Measurements from ENCODE around the gene RSBN1L. TPM values are rescaled to one million over a fixed set of nuclear protein-coding genes. Genes with fewer than 3 reads are reported as not detected.

The RSBN1L gene
- total RNA-seq, 1 donor from 2014 or later = 27.7 TPM

DNA sequence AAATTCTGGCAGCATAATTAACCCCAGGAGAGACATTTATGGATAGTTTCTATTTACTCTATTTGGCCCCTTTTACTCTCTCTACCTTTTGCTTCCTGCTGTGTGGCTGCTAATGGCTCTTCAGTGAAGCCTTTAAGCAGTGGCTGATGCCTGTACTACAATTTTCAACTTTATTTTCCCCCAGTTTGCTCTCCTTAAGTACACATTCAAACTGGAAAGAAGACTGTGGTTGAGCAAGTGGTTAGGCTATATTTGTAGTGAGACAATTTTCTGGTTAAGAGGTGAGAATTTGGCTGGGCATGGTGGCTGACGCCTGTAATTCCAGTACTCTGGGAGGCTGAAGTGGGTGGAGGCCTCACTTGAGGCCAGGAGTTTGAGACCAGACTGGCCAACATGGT is 8.5 kb upstream of the RSBN1L start:
- Histone ChIP-seq H3K4me1 (peaks cover 17% of the 10 kb centered on the region), H3K4me3 (no peak overlapping the region), H3K9me3 (no peaks in the 10 kb centered on the region), H3K36me3 (peaks cover 10% of the 10 kb centered on the region), H3K27ac (peak overlapping the region; percentile 49), H3K27me3 (no peaks in the 10 kb centered on the region)
- intact Hi-C loops (cut with DNase I) = no loop called here
- DNase-seq (no peak), ATAC-seq (peak; percentile 20)
- TF ChIP-seq, protein P1, sequence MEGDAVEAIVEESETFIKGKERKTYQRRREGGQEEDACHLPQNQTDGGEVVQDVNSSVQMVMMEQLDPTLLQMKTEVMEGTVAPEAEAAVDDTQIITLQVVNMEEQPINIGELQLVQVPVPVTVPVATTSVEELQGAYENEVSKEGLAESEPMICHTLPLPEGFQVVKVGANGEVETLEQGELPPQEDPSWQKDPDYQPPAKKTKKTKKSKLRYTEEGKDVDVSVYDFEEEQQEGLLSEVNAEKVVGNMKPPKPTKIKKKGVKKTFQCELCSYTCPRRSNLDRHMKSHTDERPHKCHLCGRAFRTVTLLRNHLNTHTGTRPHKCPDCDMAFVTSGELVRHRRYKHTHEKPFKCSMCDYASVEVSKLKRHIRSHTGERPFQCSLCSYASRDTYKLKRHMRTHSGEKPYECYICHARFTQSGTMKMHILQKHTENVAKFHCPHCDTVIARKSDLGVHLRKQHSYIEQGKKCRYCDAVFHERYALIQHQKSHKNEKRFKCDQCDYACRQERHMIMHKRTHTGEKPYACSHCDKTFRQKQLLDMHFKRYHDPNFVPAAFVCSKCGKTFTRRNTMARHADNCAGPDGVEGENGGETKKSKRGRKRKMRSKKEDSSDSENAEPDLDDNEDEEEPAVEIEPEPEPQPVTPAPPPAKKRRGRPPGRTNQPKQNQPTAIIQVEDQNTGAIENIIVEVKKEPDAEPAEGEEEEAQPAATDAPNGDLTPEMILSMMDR (IDR thresholded peaks at IDR 0.05) = no peak

DNA sequence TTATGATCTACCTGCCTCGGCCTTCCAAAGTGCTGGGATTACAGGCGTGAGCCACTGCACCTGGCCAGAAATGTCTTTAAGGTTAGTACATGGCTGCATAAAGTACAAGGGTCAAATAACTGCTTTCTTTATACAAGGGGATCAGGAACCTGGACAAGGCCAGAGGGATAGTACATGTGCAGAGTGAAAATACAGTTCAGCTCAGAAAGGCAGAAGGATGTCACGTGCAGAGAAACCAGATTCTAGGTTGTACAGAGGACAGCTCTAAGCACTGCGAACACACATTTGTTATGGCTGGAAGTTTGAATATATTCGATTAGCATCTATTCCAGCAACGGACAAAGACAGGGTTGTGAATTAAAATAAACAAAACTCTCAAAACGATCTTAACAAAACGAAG is 6.0 kb upstream of the RSBN1L start:
- Histone ChIP-seq H3K4me3 (no peak overlapping the region), H3K27me3 (no peaks in the 10 kb centered on the region), H3K4me1 (peaks cover 15% of the 10 kb centered on the region), H3K36me3 (no peaks in the 10 kb centered on the region), H3K27ac (no peak overlapping the region), H3K9me3 (no peaks in the 10 kb centered on the region)
- intact Hi-C loops (cut with DNase I) = no loop called here
- no peak for DNase-seq
- TF ChIP-seq, protein P1 (IDR thresholded peaks at IDR 0.05) = no peak
- no peak for ATAC-seq

DNA sequence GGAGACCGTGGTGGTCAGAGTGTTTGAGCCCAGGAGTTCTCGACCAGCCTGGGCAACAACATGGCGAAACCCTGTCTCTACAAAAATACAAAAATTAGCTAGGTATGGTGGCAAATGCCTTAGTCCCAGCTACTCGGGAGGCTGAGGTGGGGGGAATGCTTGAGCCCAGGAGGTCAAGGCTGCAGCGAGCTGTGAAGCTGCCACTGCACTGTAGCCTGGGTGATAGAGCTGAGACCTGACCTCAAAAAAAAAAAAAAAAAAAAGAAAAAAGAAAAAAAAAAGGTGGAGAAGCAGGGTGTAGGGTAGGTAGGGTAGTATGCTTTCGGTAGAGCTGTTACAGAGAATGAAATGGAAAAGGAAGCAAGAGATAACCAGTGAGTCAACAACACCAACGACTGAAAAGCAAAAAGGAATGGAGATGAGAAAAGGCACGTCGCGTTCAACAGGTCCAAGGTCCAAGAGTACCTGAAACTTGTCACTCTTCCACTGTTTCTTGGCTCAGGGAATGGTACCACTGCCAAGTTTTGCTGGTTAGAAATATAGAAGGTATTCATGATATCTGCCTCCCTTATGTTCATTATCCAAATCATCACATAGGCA is 4.3 kb upstream of the RSBN1L start:
- no peaks in the 10 kb centered on the region for H3K27me3 ChIP-seq
- no peak overlapping the region for H3K27ac ChIP-seq
- no peak for ATAC-seq
- no peaks in the 10 kb centered on the region for H3K36me3 ChIP-seq
- intact Hi-C loops (cut with DNase I) = no loop called here
- no peak for DNase-seq
- no peaks in the 10 kb centered on the region for H3K9me3 ChIP-seq
- TF ChIP-seq, protein P1 (IDR thresholded peaks at IDR 0.05) = no peak
- H3K4me1 ChIP-seq = peaks cover 10% of the 10 kb centered on the region
- H3K4me3 ChIP-seq = no peak overlapping the region

DNA sequence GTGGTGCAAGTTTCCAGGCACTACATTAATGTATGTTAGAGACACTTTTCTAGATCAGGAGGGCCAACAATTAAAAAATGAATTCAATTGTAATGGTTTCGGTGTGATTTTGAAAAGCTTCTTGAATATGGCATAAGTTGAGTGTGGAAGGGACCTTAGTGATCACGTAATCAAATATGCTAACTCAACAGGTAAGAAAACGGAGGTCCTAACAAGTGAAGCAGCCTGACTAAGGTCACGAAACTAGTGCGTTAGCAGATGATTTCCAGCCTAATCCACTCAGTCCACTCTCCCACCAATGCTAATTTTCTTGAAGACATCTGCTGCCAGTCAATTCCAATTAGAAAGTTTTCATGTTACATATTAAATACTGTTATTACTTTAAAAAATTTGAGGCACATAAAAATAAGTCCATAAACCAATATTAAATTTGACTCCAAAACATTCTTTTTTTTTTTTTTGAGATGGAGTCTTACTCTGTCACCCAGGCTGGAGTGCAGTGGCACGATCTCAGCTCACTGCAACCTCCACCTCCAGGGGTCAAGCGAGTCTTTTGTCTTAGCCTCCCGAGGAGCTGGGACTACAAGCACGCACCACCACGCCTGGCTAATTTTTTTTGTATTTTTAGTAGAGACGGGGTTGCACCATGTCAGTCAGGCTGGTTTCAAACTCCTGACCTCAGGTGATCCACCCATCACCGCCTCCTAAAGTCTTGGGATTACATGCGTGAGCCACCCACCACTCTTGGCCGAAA is 2.3 kb upstream of the RSBN1L start:
- Histone ChIP-seq H3K27me3 (no peaks in the 10 kb centered on the region), H3K27ac (no peak overlapping the region), H3K9me3 (no peaks in the 10 kb centered on the region), H3K4me1 (peaks cover 22% of the 10 kb centered on the region), H3K4me3 (peak overlapping the region; percentile 83), H3K36me3 (no peaks in the 10 kb centered on the region)
- ATAC-seq (no peak), DNase-seq (no peak)
- TF ChIP-seq, protein P1 (IDR thresholded peaks at IDR 0.05) = no peak
- intact Hi-C loops (cut with DNase I) = no loop called here

DNA sequence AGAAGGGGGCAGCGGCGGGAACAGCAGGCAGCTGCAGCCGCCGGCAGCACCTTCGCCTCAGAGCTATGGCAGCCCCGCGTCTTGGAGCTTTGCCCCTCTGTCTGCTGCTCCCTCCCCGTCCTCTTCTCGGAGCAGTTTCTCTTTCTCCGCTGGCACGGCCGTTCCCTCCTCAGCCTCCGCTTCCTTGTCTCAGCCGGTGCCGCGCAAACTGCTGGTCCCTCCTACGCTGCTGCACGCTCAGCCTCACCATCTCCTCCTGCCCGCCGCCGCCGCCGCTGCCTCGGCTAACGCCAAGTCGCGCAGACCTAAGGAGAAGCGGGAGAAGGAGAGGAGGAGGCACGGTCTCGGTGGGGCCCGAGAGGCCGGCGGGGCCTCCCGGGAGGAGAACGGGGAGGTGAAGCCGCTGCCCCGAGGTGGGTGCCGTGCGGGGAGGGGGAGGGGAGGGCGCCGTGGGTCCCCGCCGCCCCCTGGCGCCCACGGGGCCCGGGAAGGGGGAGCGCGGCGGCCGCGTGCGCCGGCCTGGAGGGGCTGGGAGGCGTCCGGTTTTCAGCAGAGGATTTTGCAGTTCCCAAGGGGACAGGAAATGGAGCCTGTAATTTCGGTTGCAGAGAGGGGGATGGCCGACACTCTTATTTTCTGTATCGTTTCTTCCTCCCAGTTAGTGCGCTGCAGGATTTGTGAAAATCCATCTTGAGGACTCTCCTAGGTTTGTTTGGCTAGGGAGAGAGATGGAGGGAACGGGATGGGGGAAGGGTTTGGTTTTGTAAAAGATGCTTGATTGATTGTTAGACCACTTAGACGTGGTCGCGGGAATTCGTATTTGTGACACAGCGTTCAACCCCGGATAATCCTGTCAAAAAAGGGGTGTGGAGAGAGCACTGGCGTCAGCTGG is 630 bp downstream of the RSBN1L start:
- H3K27ac ChIP-seq = peak overlapping the region; percentile 97
- intact Hi-C loops (cut with DNase I) = no loop called here
- H3K36me3 ChIP-seq = no peaks in the 10 kb centered on the region
- H3K27me3 ChIP-seq = no peaks in the 10 kb centered on the region
- peak; percentile 68 for ATAC-seq
- H3K4me3 ChIP-seq = peak overlapping the region; percentile 83
- H3K9me3 ChIP-seq = no peaks in the 10 kb centered on the region
- H3K4me1 ChIP-seq = peaks cover 38% of the 10 kb centered on the region
- peak; percentile 88 for DNase-seq
- TF ChIP-seq, protein P1 (IDR thresholded peaks at IDR 0.05) = no peak
